K562 (cell line): ENCODE data around the gene SHH. TPM values are rescaled to one million over a fixed set of nuclear protein-coding genes. Genes with fewer than 3 reads are reported as not detected.

ENCODE experiments used
- ATAC-seq: fragments of 200-7000 bp; cut with Tn5 transposase; 3 replicates; pipeline ENCODE4 v1.9.1; 2020; ENCODE audit warnings: moderate library complexity
- BruUV-seq: library from RNA; stranded (reverse); fragments of 400-500 nt; replicated peaks from 2 replicates; lab custom pipeline; 2021; lab: Mats Ljungman, UMichigan
- CTCF ChIA-PET: fragments of 300-600 bp; formaldehyde crosslinking; extraction: SDS; loops from one replicate; lab custom pipeline; 2021; ENCODE audit warnings: low intra/inter-chr PET ratio; lab: Yijun Ruan, JAX
- POLR2A ChIA-PET: fragments of 300-600, 350-650 bp; sonication (Branson Sonifier 250); formaldehyde crosslinking; extraction: SDS; loops from one replicate; lab custom pipeline; 2021; ENCODE audit warnings: antibody characterized with exemption, inconsistent platforms; lab: Yijun Ruan, JAX
- DNase-seq, 4 experiments: peaks; one replicate each; pipeline versions ENCODE4 v3.0.0 to v3.0.0-alpha.2; 2011 to 2018; ENCODE audit warnings: low spot score in 3 of 4, mixed read lengths in 3 of 4; ENCODE audit errors: extremely low read depth in 1 of 4
- FAIRE-seq: peaks from 2 replicates; lab custom pipeline; 2011; peaks lifted over from hg19 to GRCh38; lab: Jason Lieb, UNC
- H2AFZ ChIP-seq: 2 replicates; pipeline ENCODE4 v1.6.0; 2011; ENCODE audit warnings: low read depth, low read length, control low read depth, inconsistent platforms
- H3K27ac ChIP-seq: fragments of 200-600 bp; 3 replicates; pipeline ENCODE4 v1.8.0; 2011; ENCODE audit warnings: low read depth, mild to moderate bottlenecking, control low read depth, inconsistent platforms, low read length, moderate library complexity, mixed read lengths; ENCODE audit errors: extremely low read depth
- H3K27me3 ChIP-seq, 2 experiments: fragments of 300-600 bp in 1 of 2; 2 replicates in 1 of 2; 3 replicates in 1 of 2; pipeline versions ENCODE4 v1.6.0 to v1.8.0; 2011; ENCODE audit warnings: inconsistent platforms in 2 of 2, low read length in 2 of 2, mild to moderate bottlenecking in 1 of 2, mixed read lengths in 1 of 2, moderate library complexity in 1 of 2; ENCODE audit not compliant: control insufficient read depth in 2 of 2, insufficient read depth in 2 of 2
- H3K36me3 ChIP-seq: fragments of 300-600 bp; 3 replicates; pipeline ENCODE4 v1.8.0; 2011; ENCODE audit warnings: mild to moderate bottlenecking, low read length, inconsistent platforms; ENCODE audit not compliant: control insufficient read depth, insufficient read depth
- H3K4me1 ChIP-seq, 2 experiments: fragments of 200-600 bp in 1 of 2; replicated peaks in 1 of 2; 2 replicates in 1 of 2; 3 replicates in 1 of 2; pipeline versions ENCODE4 v1.5.1 to v1.8.0; 2011; ENCODE audit warnings: inconsistent platforms in 2 of 2, low read length in 2 of 2, mild to moderate bottlenecking in 1 of 2, mixed read lengths in 1 of 2, moderate library complexity in 1 of 2; ENCODE audit not compliant: control insufficient read depth in 2 of 2, insufficient read depth in 2 of 2
- H3K4me2 ChIP-seq: 2 replicates; pipeline ENCODE4 v1.6.1; 2011; ENCODE audit warnings: low read length, control low read depth, inconsistent platforms, mixed read lengths; ENCODE audit not compliant: insufficient read depth
- H3K4me3 ChIP-seq: fragments of 200-600 bp; sonication (generic), shearing (Covaris generic); 2 replicates; pipeline ENCODE4 v1.5.1; 2016; ENCODE audit warnings: control low read depth, inconsistent platforms
- H3K79me2 ChIP-seq: fragments of 200-600 bp; 3 replicates; pipeline ENCODE4 v1.8.0; 2011; ENCODE audit warnings: low read length, inconsistent platforms; ENCODE audit not compliant: control insufficient read depth, insufficient read depth
- H3K9ac ChIP-seq, 2 experiments: 2 replicates each; pipeline versions ENCODE4 v1.6.0 to v1.6.1; 2011; ENCODE audit warnings: low read depth in 2 of 2, low read length in 2 of 2, control low read depth in 1 of 2, inconsistent platforms in 1 of 2, mild to moderate bottlenecking in 1 of 2, mixed read lengths in 1 of 2; ENCODE audit not compliant: insufficient read depth in 1 of 2
- H3K9me1 ChIP-seq: one replicate; pipeline ENCODE4 v1.6.0; 2011; ENCODE audit warnings: inconsistent platforms, mild to moderate bottlenecking, low read length, moderate library complexity; ENCODE audit not compliant: control insufficient read depth, insufficient read depth
- H3K9me3 ChIP-seq: replicated peaks from 2 replicates; pipeline ENCODE4 v1.5.1; 2011; ENCODE audit warnings: low read depth, low read length, inconsistent platforms; ENCODE audit not compliant: control insufficient read depth, insufficient read depth
- H4K20me1 ChIP-seq: replicated peaks from 2 replicates; pipeline ENCODE4 v1.6.1; 2011; ENCODE audit warnings: low read length, inconsistent platforms, mixed read lengths; ENCODE audit not compliant: control insufficient read depth, insufficient read depth
- ELK1 ChIP-seq: sonication (generic); formaldehyde crosslinking; IDR thresholded peaks from 2 replicates; pipeline ENCODE4 v1.8.1; 2022; ENCODE audit warnings: missing genetic modification reagents
- GATAD2B ChIP-seq: fragments of 450-650 bp; IDR thresholded peaks from 2 replicates; pipeline ENCODE4 v1.6.1; 2017; ENCODE audit warnings: mild to moderate bottlenecking, borderline replicate concordance
- PHF8 ChIP-seq: fragments of 200-600 bp; sonication (generic); IDR thresholded peaks from 2 replicates; pipeline ENCODE4 v1.6.1; 2012; ENCODE audit warnings: mixed run types, mild to moderate bottlenecking, inconsistent platforms, low read length, moderate library complexity, borderline replicate concordance
- PRPF4 ChIP-seq: fragments of 200-400 bp; formaldehyde crosslinking; IDR thresholded peaks from one replicate; pipeline ENCODE4 v1.6.1; 2017; ENCODE audit warnings: low read length, low read depth, mild to moderate bottlenecking; ENCODE audit not compliant: insufficient read depth, poor library complexity, severe bottlenecking
- SMARCE1 ChIP-seq: fragments of 450-650 bp; IDR thresholded peaks from 2 replicates; pipeline ENCODE4 v1.7.1; 2016; ENCODE audit warnings: mild to moderate bottlenecking
- STAT5B ChIP-seq: fragments of 250-450 bp; sonication (Bioruptor Pico); IDR thresholded peaks from 2 replicates; pipeline ENCODE4 v1.8.0; 2021; ENCODE audit warnings: mild to moderate bottlenecking, inconsistent platforms
- ZNF408 ChIP-seq: fragments of 250-450 bp; sonication (Bioruptor Pico); IDR thresholded peaks from 2 replicates; pipeline ENCODE4 v1.4.0; 2020; ENCODE audit warnings: low read depth, mild to moderate bottlenecking, moderate library complexity
- ZNF436 ChIP-seq: fragments of 250-450, 450-650 bp; sonication (Bioruptor Pico); formaldehyde crosslinking; IDR thresholded peaks from 2 replicates; pipeline ENCODE4 v1.7.0; 2020; ENCODE audit warnings: mild to moderate bottlenecking
- ZNF655 ChIP-seq: fragments of 250-450 bp; sonication (Bioruptor Pico); IDR thresholded peaks from 2 replicates; pipeline ENCODE4 v1.5.0; 2021
- WGBS: fragments of 100-300 bp; shearing (Covaris generic); methylation state at CpG from one replicate; pipeline ENCODE4 v1.1.6; 2016; ENCODE audit warnings: low coverage, mixed read lengths; ENCODE audit not compliant: insufficient coverage; ENCODE audit errors: missing lambda C conversion rate; 5-methylcytosine and 5-hydroxymethylcytosine counted together
- in situ Hi-C: fragments of 300-500 bp; cut with MboI; formaldehyde crosslinking; loops from 4 replicates; pipeline ENCODE4 v1.15.0; 2018; ENCODE audit warnings: inconsistent platforms, mixed read lengths
- intact Hi-C: fragments of 100-400 bp; cut with micrococcal nuclease; formaldehyde crosslinking; loops from 2 replicates; pipeline ENCODE4 v1.14.2; 2022
- polyA plus RNA-seq, 8 experiments: library from polyadenylated mRNA; depleted of rRNA in 4 of 8; stranded (reverse) in 5 of 8; unstranded in 3 of 8; fragments of >200 nt; fragmentation: Nextera tagmentation in 2 of 8; fragmentation: Illumina TruSeq in 1 of 8; extraction: Ambion mirVana in 2 of 8; extraction: Trizol in 1 of 8; gene quantifications; 2 replicates each; pipeline versions ENCODE4 v1.2.1 to v1.2.3, GENCODE V29; 2011 to 2014; ENCODE audit warnings: inconsistent platforms in 1 of 8, missing spikeins in 1 of 8
- total RNA-seq, 7 experiments: library from RNA; depleted of rRNA in 6 of 7; stranded (reverse); fragments of >200 nt in 6 of 7; fragmentation: Illumina TruSeq in 2 of 7; extraction: Trizol in 2 of 7; gene quantifications; 2 replicates each; pipeline versions ENCODE4 v1.2.1 to v1.2.3, GENCODE V29; 2011 to 2021; ENCODE audit warnings: low replicate concordance in 1 of 7
- TF ChIP-seq, protein P1 (sequence below): fragments of 250-450 bp; sonication (Bioruptor Pico); IDR thresholded peaks from 2 replicates; pipeline ENCODE4 v1.8.0; 2021; ENCODE audit warnings: borderline replicate concordance, mild to moderate bottlenecking, moderate library complexity; ENCODE audit not compliant: poor library complexity, severe bottlenecking
- TF ChIP-seq, protein P2 (sequence below): sonication (generic); formaldehyde crosslinking; IDR thresholded peaks from 2 replicates; pipeline ENCODE4 v1.8.1; 2023; ENCODE audit warnings: mild to moderate bottlenecking, missing genetic modification reagents
- TF ChIP-seq, protein P3 (sequence below): IDR thresholded peaks from 2 replicates; pipeline ENCODE4 v1.6.1; 2011; ENCODE audit warnings: borderline replicate concordance, low read depth, mild to moderate bottlenecking, moderate library complexity, low read length; ENCODE audit not compliant: insufficient read depth, poor library complexity, severe bottlenecking

The SHH gene
- total and polyA plus RNA-seq, 9 of the 15 experiments (the other 6 are each of a cell fraction or from before 2014, with no cell fraction given) = 0.09 TPM; not detected in 8

GRCh38 chr7:155811560-155811894 is 736 bp downstream of the SHH start:
- in situ Hi-C loops = loop anchor here (10.0 kb wide), 2 partner anchors 663 to 1003 kb away; no protein-coding TSS in a partner anchor
- Histone ChIP-seq H3K4me3 (no peak overlapping the region), H3K9me3 (no peaks in the 10 kb centered on the region), H3K79me2 (no peaks in the 10 kb centered on the region), H3K9me1 (no peaks in the 10 kb centered on the region), H3K4me1 (peaks cover 0 to 30% of the 10 kb centered on the region in 2 experiments; a peak in 1 of 5 replicates), H3K27ac (no peak overlapping the region), H2AFZ (no peak overlapping the region), H3K4me2 (no peak overlapping the region), H3K36me3 (no peaks in the 10 kb centered on the region), H3K27me3 (peaks cover 51 to 84% of the 10 kb centered on the region in 2 experiments), H3K9ac (no peak overlapping the region), H4K20me1 (peaks cover 17% of the 10 kb centered on the region)
- BruUV-seq = no TSS peak
- ChIA-PET CTCF (no interaction called here), POLR2A (no interaction called here)
- 6% methylated on average over 13 of the region's 13 CpGs for WGBS
- ATAC-seq (no peak), DNase-seq (no peak), FAIRE-seq (no peak)
- intact Hi-C loops = no loop called here
- TF ChIP-seq STAT5B (no peak), SMARCE1 (no peak), ZNF436 (no peak), PHF8 (no peak), ZNF408 (CRISPR knock-in tag) (no peak), PRPF4 (no peak), GATAD2B (no peak), ZNF655 (no peak), ELK1 (CRISPR knock-in tag) (no peak)
- TF ChIP-seq, protein P1, sequence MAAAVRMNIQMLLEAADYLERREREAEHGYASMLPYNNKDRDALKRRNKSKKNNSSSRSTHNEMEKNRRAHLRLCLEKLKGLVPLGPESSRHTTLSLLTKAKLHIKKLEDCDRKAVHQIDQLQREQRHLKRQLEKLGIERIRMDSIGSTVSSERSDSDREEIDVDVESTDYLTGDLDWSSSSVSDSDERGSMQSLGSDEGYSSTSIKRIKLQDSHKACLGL (CRISPR knock-in tag) = no peak
- TF ChIP-seq, protein P2, sequence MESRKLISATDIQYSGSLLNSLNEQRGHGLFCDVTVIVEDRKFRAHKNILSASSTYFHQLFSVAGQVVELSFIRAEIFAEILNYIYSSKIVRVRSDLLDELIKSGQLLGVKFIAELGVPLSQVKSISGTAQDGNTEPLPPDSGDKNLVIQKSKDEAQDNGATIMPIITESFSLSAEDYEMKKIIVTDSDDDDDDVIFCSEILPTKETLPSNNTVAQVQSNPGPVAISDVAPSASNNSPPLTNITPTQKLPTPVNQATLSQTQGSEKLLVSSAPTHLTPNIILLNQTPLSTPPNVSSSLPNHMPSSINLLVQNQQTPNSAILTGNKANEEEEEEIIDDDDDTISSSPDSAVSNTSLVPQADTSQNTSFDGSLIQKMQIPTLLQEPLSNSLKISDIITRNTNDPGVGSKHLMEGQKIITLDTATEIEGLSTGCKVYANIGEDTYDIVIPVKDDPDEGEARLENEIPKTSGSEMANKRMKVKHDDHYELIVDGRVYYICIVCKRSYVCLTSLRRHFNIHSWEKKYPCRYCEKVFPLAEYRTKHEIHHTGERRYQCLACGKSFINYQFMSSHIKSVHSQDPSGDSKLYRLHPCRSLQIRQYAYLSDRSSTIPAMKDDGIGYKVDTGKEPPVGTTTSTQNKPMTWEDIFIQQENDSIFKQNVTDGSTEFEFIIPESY (CRISPR knock-in tag) = no peak
- TF ChIP-seq, protein P3, sequence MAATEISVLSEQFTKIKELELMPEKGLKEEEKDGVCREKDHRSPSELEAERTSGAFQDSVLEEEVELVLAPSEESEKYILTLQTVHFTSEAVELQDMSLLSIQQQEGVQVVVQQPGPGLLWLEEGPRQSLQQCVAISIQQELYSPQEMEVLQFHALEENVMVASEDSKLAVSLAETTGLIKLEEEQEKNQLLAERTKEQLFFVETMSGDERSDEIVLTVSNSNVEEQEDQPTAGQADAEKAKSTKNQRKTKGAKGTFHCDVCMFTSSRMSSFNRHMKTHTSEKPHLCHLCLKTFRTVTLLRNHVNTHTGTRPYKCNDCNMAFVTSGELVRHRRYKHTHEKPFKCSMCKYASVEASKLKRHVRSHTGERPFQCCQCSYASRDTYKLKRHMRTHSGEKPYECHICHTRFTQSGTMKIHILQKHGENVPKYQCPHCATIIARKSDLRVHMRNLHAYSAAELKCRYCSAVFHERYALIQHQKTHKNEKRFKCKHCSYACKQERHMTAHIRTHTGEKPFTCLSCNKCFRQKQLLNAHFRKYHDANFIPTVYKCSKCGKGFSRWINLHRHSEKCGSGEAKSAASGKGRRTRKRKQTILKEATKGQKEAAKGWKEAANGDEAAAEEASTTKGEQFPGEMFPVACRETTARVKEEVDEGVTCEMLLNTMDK = no peak
